ENCODE data around the gene PCK1.

DNA sequence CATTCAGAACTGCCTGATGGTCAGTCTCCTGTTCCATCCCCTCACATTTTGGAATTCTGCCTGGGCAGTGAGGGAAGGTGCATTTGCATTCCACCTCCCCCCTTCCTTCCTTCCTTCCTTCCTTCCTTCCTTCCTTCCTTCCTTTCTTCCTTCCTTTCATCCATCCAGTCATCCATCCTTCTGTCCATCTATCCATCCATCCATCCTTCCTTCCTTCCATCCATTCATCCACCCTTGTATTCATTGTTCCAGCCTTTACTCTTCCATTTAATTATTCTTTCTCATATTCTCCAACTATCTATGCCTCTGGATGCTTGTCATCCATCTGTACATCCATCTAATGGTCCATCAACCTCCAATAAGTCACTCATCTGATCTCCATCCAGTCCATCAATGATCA lies 14.0 kb downstream of the PCK1 start:
- TF ChIP-seq EZH2phosphoT487 (IDR thresholded peaks at IDR 0.05; ENCODE audit: insufficient read depth, low read depth), result no peak
- TF ChIP-seq EZH2 (IDR thresholded peaks at IDR 0.05; ENCODE audit: insufficient read depth, poor library complexity, severe bottlenecking), result no peak

Measured in GM23248 (cell line).